Mucosa of descending colon (tissue), 3 donors: ENCODE results near the gene CMTM8. TPM values are rescaled to one million over a fixed set of nuclear protein-coding genes. Genes with fewer than 3 reads are reported as not detected.

Experiments used
- ATAC-seq: fragments of 200-7000 bp; cut with Tn5 transposase; one replicate; pipeline ENCODE4 v1.9.1; 2020; ENCODE audit warnings: mild to moderate bottlenecking, moderate library complexity
- DNase-seq, 3 donors: peaks; one replicate each; pipeline ENCODE4 v3.0.0-alpha.2; 2020
- H3K36me3 ChIP-seq: fragments of 200-600 bp; one replicate; pipeline ENCODE4 v1.8.0; 2021; ENCODE audit warnings: low read depth, mild to moderate bottlenecking
- H3K4me1 ChIP-seq: fragments of 200-600 bp; one replicate; pipeline ENCODE4 v1.8.0; 2021; ENCODE audit warnings: low read depth, mild to moderate bottlenecking
- H3K4me3 ChIP-seq: fragments of 200-600 bp; one replicate; pipeline ENCODE4 v1.8.0; 2021; ENCODE audit warnings: mild to moderate bottlenecking
- H3K9me3 ChIP-seq: fragments of 200-600 bp; one replicate; pipeline ENCODE4 v1.8.0; 2021; ENCODE audit warnings: mild to moderate bottlenecking
- intact Hi-C, 2 donors: fragments of 100-400 bp; cut with DNase I in 1 of 2; cut with micrococcal nuclease in 1 of 2; formaldehyde crosslinking; loops; one replicate each; pipeline versions ENCODE4 v1.11.0 to v1.11.1; 2022; cut with DNase I, micrococcal nuclease
- total RNA-seq, 3 donors: library from RNA; stranded (reverse); fragmentation: NEBNext Ultra II Directional in 2 of 3; extraction: Animal tissue kit (Norgen Biotek cat#: 25700) in 2 of 3; gene quantifications; one replicate each; pipeline versions ENCODE4 v1.2.1 to v1.2.4, GENCODE V29; 2021 to 2023
- TF ChIP-seq, protein P1 (sequence below): fragments of 200-600 bp; IDR thresholded peaks from one replicate; pipeline ENCODE4 v1.8.0; 2022; ENCODE audit warnings: antibody characterized with exemption, mild to moderate bottlenecking
- donor health status: DM: no; HTN: no; CAD: no; lungs with moderate emphysema.
- donor health status: DM: no; HTN: no; CAD: no.
- donor health status: DM: no; HTN: yes; CAD: no.

CMTM8 gene
- total RNA-seq, 3 donors from 2014 or later = 3.5 to 10.5 (median 8.4) TPM

DNA sequence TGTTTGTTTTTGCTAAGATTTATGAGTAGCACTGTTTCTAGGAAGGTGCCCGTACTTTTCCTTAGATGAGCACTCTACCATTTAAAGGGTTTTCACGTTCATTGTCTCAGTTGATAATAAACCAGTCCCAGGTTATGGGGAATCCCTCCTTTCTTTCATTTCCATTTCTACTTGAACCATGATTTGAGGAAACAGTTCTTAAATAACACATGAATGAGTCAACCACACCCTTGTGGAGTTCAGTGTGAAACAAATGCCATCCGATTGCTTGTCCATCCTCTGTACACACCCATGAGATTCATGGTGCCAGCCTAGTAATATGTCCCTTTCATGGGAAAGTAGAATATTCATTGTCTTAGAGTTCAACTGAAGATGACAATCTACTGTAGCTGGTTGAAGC, 23.1 kb downstream of the CMTM8 start:
- Histone ChIP-seq H3K36me3 (no peaks in the 10 kb centered on the region), H3K4me1 (no peaks in the 10 kb centered on the region), H3K9me3 (no peaks in the 10 kb centered on the region), H3K4me3 (no peak overlapping the region)
- ATAC-seq (no peak), DNase-seq (no peak)
- intact Hi-C loops = no loop called here
- TF ChIP-seq, protein P1, sequence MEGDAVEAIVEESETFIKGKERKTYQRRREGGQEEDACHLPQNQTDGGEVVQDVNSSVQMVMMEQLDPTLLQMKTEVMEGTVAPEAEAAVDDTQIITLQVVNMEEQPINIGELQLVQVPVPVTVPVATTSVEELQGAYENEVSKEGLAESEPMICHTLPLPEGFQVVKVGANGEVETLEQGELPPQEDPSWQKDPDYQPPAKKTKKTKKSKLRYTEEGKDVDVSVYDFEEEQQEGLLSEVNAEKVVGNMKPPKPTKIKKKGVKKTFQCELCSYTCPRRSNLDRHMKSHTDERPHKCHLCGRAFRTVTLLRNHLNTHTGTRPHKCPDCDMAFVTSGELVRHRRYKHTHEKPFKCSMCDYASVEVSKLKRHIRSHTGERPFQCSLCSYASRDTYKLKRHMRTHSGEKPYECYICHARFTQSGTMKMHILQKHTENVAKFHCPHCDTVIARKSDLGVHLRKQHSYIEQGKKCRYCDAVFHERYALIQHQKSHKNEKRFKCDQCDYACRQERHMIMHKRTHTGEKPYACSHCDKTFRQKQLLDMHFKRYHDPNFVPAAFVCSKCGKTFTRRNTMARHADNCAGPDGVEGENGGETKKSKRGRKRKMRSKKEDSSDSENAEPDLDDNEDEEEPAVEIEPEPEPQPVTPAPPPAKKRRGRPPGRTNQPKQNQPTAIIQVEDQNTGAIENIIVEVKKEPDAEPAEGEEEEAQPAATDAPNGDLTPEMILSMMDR = no peak

DNA sequence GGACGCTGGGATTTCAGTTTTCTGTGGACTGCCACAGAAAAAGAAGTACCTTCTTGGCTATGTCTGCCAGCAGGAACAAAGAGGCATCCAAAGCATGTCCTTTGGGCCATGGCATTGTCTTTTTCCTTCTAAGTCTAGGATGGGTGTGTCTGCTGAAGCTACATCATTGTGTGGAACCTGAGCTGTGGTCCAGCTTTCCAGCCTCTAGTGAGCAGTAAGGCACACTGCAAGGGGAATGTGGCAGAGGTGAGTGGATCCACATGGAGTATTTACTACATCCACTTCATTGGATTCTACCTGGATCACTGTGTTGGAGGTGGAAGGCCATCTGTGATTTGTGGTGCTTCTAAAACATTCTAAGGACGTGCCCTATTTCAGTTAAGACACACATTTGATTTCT, 23.7 kb downstream of the CMTM8 start:
- intact Hi-C loops = no loop called here
- DNase-seq = no peak
- H3K4me1 ChIP-seq = no peaks in the 10 kb centered on the region
- H3K4me3 ChIP-seq = no peak overlapping the region
- ATAC-seq = no peak
- H3K9me3 ChIP-seq = no peaks in the 10 kb centered on the region
- TF ChIP-seq, protein P1 = no peak
- no peaks in the 10 kb centered on the region for H3K36me3 ChIP-seq

- TF ChIP-seq, protein P1 = no peak
- Histone ChIP-seq H3K9me3 (no peaks in the 10 kb centered on the region), H3K36me3 (no peaks in the 10 kb centered on the region), H3K4me1 (no peaks in the 10 kb centered on the region), H3K4me3 (no peak overlapping the region)
- intact Hi-C loops = no loop called here
- ATAC-seq (peak; percentile 67), DNase-seq (no peak)
Observed at GRCh38 chr3:32274306-32274705, 35.8 kb downstream of the CMTM8 start.

DNA sequence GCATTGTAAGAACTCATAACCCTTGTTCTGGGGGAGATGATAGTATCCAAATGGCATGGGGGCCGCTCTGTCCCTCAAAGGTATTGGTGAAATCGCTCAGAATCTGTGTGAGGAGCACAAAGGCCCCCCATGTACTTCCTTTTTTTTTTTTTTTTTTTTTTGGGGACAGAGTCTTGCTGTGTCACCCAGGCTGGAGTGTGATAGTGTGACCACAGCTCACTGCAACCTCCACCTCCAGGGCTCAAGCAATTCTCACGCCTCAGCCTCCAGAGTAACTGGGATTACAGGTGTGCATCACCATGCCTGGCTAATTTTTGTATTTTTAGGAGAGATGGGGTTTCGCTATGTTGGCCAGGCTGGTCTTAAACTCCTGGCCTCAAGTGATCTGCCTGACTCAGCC, 37.0 kb downstream of the CMTM8 start:
- TF ChIP-seq, protein P1 = no peak
- Histone ChIP-seq H3K9me3 (no peaks in the 10 kb centered on the region), H3K4me3 (no peak overlapping the region), H3K36me3 (no peaks in the 10 kb centered on the region), H3K4me1 (no peaks in the 10 kb centered on the region)
- DNase-seq (no peak), ATAC-seq (no peak)
- intact Hi-C loops = no loop called here

DNA sequence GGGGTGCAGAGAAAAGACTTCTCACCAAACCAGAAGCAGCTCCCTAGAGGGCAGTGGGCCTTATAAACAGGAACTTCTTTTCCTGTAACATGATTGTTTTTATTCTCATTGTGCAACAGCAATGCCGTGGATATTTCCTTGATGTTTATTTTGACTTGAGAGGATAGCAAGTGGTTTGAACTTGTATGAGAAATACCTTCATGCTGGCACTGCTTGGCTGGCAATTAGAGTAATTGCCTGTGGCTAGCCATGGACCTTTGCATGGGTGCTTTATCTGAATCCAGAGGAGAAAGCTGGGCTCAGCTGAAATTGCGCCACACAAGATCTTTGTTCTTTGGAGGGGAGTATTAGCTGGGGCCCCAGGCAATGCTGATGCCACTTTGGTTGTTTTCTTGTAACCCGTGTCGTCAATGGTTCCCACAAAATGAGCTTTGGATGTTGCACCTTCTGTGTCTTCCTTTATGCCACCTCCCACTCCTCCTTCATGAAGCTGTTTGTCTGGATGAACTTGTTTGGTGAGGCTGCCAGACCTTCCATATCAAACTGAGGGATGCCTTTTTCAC, 37.9 kb downstream of the CMTM8 start:
- intact Hi-C loops = no loop called here
- Histone ChIP-seq H3K4me3 (no peak overlapping the region), H3K36me3 (no peaks in the 10 kb centered on the region), H3K9me3 (no peaks in the 10 kb centered on the region), H3K4me1 (no peaks in the 10 kb centered on the region)
- TF ChIP-seq, protein P1 = no peak
- no peak for DNase-seq
- ATAC-seq = no peak

- ATAC-seq = no peak
- no peaks in the 10 kb centered on the region for H3K4me1 ChIP-seq
- DNase-seq = no peak
Observed at GRCh38 chr3:32278714-32279113, 40.2 kb downstream of the CMTM8 start.

More at GRCh38 chr3:32278714-32279113, 40.2 kb downstream of the CMTM8 start:
- no peaks in the 10 kb centered on the region for H3K36me3 ChIP-seq
- H3K4me3 ChIP-seq = no peak overlapping the region
- intact Hi-C loops = no loop called here
- no peaks in the 10 kb centered on the region for H3K9me3 ChIP-seq
- TF ChIP-seq, protein P1 = no peak
